Sigmoid colon (tissue), 4 donors: ENCODE data around the gene SRGN.

Experiments
- CTCF ChIP-seq, 4 experiments: fragments of 450-650 bp in 3 of 4; fragments of 200-600 bp in 1 of 4; IDR thresholded peaks; one replicate each; pipeline ENCODE4 v1.5.1; 2016 to 2019; ENCODE audit warnings: antibody characterized with exemption in 4 of 4, mild to moderate bottlenecking in 3 of 4, moderate library complexity in 2 of 4
- EP300 ChIP-seq, 4 donors: sonication (generic); formaldehyde crosslinking; IDR thresholded peaks; one replicate each; pipeline ENCODE4 v1.6.1; 2017; ENCODE audit warnings: antibody characterized with exemption in 4 of 4
- POLR2A ChIP-seq, 2 donors: fragments of 450-650 bp; IDR thresholded peaks; one replicate each; pipeline ENCODE4 v1.6.1; 2016; ENCODE audit warnings: antibody characterized with exemption in 2 of 2, mild to moderate bottlenecking in 2 of 2, moderate library complexity in 2 of 2
- POLR2AphosphoS5 ChIP-seq, 4 donors: sonication (generic); formaldehyde crosslinking; IDR thresholded peaks; one replicate each; pipeline ENCODE4 v1.6.1; 2017; ENCODE audit warnings: antibody characterized with exemption in 4 of 4

- TF ChIP-seq CTCF (IDR thresholded peaks at IDR 0.05) (no peak), EP300 (IDR thresholded peaks at IDR 0.05) (no peak), POLR2A (IDR thresholded peaks at IDR 0.05) (no peak), POLR2AphosphoS5 (IDR thresholded peaks at IDR 0.05) (no peak)
Observed at GRCh38 chr10:69145864-69146263, 58.0 kb downstream of the SRGN start.
